PC-3 (cell line): Measurements from ENCODE around the gene SEC23B. TPM values are rescaled to one million over a fixed set of nuclear protein-coding genes. Genes with fewer than 3 reads are reported as not detected.

Experiments used
- ATAC-seq: fragments of 200-7000 bp; cut with Tn5 transposase; 2 replicates; pipeline ENCODE4 v1.9.1; 2020; ENCODE audit warnings: mild to moderate bottlenecking, moderate library complexity
- BruUV-seq: library from RNA; stranded (reverse); fragments of 400-500 nt; replicated peaks from 2 replicates; lab custom pipeline; 2021; lab: Mats Ljungman, UMichigan
- CTCF ChIA-PET: fragments of 300-600 bp; sonication (Branson Sonifier 250); formaldehyde crosslinking; loops from one replicate; lab custom pipeline; 2022; ENCODE audit warnings: antibody characterized with exemption; lab: Charles Lee
- POLR2A ChIA-PET: fragments of 300-600 bp; sonication (Branson Sonifier 250); formaldehyde crosslinking; loops from one replicate; lab custom pipeline; 2022; ENCODE audit warnings: antibody characterized with exemption; ENCODE audit not compliant: unreplicated experiment; lab: Charles Lee
- DNase-seq: peaks from one replicate; pipeline ENCODE4 v3.0.0-alpha.2; 2015
- H2AFZ ChIP-seq: fragments of 300-600 bp; sonication (generic); 2 replicates; pipeline ENCODE4 v1.6.0; 2016; ENCODE audit warnings: antibody characterized with exemption, low read length
- H3F3A ChIP-seq: fragments of 300-600 bp; sonication (generic); one replicate; pipeline ENCODE4 v1.6.0; 2017; ENCODE audit warnings: antibody characterized with exemption, low read length, control low read depth, mild to moderate bottlenecking; ENCODE audit not compliant: unreplicated experiment
- H3K27ac ChIP-seq: fragments of 300-600 bp; sonication (generic); 2 replicates; pipeline ENCODE4 v1.5.1; 2016; ENCODE audit warnings: mild to moderate bottlenecking, low read length
- H3K27me3 ChIP-seq: fragments of 300-600 bp; sonication (generic); 2 replicates; pipeline ENCODE4 v1.6.1; 2016; ENCODE audit warnings: low read length, mixed read lengths
- H3K36me3 ChIP-seq: fragments of 300-600 bp; sonication (generic); 2 replicates; pipeline ENCODE4 v1.6.1; 2016; ENCODE audit warnings: low read depth, mixed run types, low read length, mixed read lengths
- H3K4me1 ChIP-seq: fragments of 300-600 bp; sonication (generic); 2 replicates; pipeline ENCODE4 v1.5.1; 2016; ENCODE audit warnings: low read length; ENCODE audit not compliant: insufficient read depth
- H3K4me2 ChIP-seq: fragments of 300-600 bp; sonication (generic); 2 replicates; pipeline ENCODE4 v1.6.0; 2016; ENCODE audit warnings: low read length
- H3K4me3 ChIP-seq: fragments of 300-600 bp; sonication (generic); 2 replicates; pipeline ENCODE4 v1.5.1; 2016; ENCODE audit warnings: mild to moderate bottlenecking, low read length, mixed read lengths
- H3K79me2 ChIP-seq: fragments of 300-600 bp; sonication (generic); 2 replicates; pipeline ENCODE4 v1.6.1; 2017; ENCODE audit warnings: low read length, mixed read lengths
- H3K9ac ChIP-seq: fragments of 300-600 bp; sonication (generic); 2 replicates; pipeline ENCODE4 v1.6.0; 2016; ENCODE audit warnings: mild to moderate bottlenecking, low read length
- H3K9me2 ChIP-seq: fragments of 300-600 bp; sonication (generic); replicated peaks from 2 replicates; pipeline ENCODE4 v1.6.1; 2016; ENCODE audit warnings: mixed run types, low read length, mixed read lengths
- H3K9me3 ChIP-seq: fragments of 300-600 bp; sonication (generic); 2 replicates; pipeline ENCODE4 v1.6.1; 2016; ENCODE audit warnings: low read length, mixed read lengths
- H4K20me1 ChIP-seq: fragments of 300-600 bp; sonication (generic); 2 replicates; pipeline ENCODE4 v1.6.1; 2016; ENCODE audit warnings: low read length, mixed read lengths
- EZH2 ChIP-seq: fragments of 300-600 bp; sonication (generic); IDR thresholded peaks from one replicate; pipeline ENCODE4 v1.6.1; 2017; ENCODE audit warnings: antibody characterized with exemption, mild to moderate bottlenecking, low read length; ENCODE audit not compliant: unreplicated experiment
- EZH2phosphoT487 ChIP-seq: fragments of 300-600 bp; sonication (generic); IDR thresholded peaks from 2 replicates; pipeline ENCODE4 v1.6.1; 2018; ENCODE audit warnings: mild to moderate bottlenecking, antibody characterized with exemption, low read length, borderline replicate concordance
- intact Hi-C: fragments of 100-400 bp; cut with micrococcal nuclease; formaldehyde crosslinking; loops from 2 replicates; pipeline ENCODE4 v1.9.0; 2023
- total RNA-seq: library from RNA; depleted of rRNA; stranded (reverse); fragments of >200 nt; gene quantifications from 2 replicates; pipeline ENCODE4 v1.2.3, GENCODE V29; 2014
- TF ChIP-seq, protein P1 (sequence below): fragments of 300-600 bp; sonication (generic); conservative IDR thresholded peaks from 2 replicates; pipeline ENCODE4 v1.5.1; 2017; ENCODE audit warnings: antibody characterized with exemption, low read depth, mild to moderate bottlenecking, low read length

Gene SEC23B
- total RNA-seq, 1 experiment from 2014 or later: 89.5 TPM

DNA sequence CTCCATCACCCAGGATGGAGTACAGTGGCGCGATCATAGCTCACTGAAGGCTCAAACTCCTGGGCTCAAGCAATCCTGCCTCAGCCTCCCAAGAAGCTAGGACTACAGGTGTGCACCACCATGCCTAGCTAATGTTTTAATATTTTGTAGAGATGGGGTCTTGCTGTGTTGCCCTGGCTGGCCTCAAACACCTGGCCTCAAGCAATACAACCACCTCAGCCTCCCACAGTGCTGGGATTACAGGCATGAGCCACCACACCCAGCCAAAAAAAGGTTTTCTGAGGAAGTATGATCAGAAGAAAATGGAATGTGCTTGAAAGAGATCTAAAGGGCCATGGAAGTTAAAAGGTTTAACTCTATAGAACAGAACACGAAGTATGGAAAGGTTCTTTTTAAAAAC is 19.4 kb upstream of the SEC23B start:
- Histone ChIP-seq H3K27ac (no peak overlapping the region), H3K27me3 (no peaks in the 10 kb centered on the region), H3K9me3 (no peaks in the 10 kb centered on the region), H3K79me2 (no peaks in the 10 kb centered on the region), H3K9me2 (no peaks in the 10 kb centered on the region), H3K36me3 (peaks cover 27% of the 10 kb centered on the region), H4K20me1 (no peaks in the 10 kb centered on the region), H3K9ac (no peak overlapping the region), H3F3A (no peaks in the 10 kb centered on the region), H3K4me3 (no peak overlapping the region), H2AFZ (no peak overlapping the region), H3K4me1 (no peaks in the 10 kb centered on the region), H3K4me2 (no peak overlapping the region)
- DNase-seq: no peak
- ChIA-PET POLR2A (no interaction called here), CTCF (no interaction called here)
- BruUV-seq: no TSS peak
- no peak for ATAC-seq
- TF ChIP-seq, protein P1, sequence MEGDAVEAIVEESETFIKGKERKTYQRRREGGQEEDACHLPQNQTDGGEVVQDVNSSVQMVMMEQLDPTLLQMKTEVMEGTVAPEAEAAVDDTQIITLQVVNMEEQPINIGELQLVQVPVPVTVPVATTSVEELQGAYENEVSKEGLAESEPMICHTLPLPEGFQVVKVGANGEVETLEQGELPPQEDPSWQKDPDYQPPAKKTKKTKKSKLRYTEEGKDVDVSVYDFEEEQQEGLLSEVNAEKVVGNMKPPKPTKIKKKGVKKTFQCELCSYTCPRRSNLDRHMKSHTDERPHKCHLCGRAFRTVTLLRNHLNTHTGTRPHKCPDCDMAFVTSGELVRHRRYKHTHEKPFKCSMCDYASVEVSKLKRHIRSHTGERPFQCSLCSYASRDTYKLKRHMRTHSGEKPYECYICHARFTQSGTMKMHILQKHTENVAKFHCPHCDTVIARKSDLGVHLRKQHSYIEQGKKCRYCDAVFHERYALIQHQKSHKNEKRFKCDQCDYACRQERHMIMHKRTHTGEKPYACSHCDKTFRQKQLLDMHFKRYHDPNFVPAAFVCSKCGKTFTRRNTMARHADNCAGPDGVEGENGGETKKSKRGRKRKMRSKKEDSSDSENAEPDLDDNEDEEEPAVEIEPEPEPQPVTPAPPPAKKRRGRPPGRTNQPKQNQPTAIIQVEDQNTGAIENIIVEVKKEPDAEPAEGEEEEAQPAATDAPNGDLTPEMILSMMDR: no peak
- TF ChIP-seq EZH2phosphoT487: no peak
- TF ChIP-seq EZH2: no peak
- intact Hi-C loops: no loop called here

DNA sequence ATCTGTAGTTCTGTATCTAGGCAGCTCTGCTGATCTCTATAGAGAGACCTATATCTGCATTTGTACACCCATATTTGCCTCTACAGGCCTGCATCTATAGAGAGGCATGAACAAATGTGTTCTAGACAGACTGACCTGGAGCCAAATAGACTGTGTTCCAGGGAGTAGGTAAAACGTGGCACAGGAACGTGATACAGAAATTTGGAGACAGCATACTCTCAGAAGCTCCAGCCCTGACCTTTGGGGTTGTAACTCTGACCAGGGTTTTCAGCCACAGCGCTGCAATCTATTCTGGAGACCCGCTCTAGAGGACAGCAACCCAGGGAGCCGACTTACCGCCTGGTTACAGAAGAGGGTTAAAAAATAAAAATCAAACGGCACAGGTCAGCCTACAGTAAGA is 11.7 kb upstream of the SEC23B start:
- Histone ChIP-seq H3K9ac (peak overlapping the region; percentile 75), H3K4me3 (peak overlapping the region; percentile 92), H3K9me3 (no peaks in the 10 kb centered on the region), H3K79me2 (peaks cover 10% of the 10 kb centered on the region), H3K27me3 (no peaks in the 10 kb centered on the region), H2AFZ (peak overlapping the region; percentile 93), H3K4me2 (peak overlapping the region; percentile 89), H3F3A (no peaks in the 10 kb centered on the region), H3K9me2 (no peaks in the 10 kb centered on the region), H4K20me1 (no peaks in the 10 kb centered on the region), H3K36me3 (no peaks in the 10 kb centered on the region), H3K4me1 (peaks cover 15% of the 10 kb centered on the region), H3K27ac (no peak overlapping the region)
- no TSS peak for BruUV-seq
- intact Hi-C loops: no loop called here
- ChIA-PET POLR2A (interaction anchor here (1.6 kb wide), 1 partner anchor 11 kb away, joined by 18 read pairs; the partner anchor contains the start of gene SEC23B), CTCF (interaction anchor here (0.6 kb wide), 1 partner anchor 20 kb away, joined by 4 read pairs; no protein-coding TSS in a partner anchor)
- TF ChIP-seq EZH2 (no peak), EZH2phosphoT487 (no peak)
- TF ChIP-seq, protein P1: no peak
- ATAC-seq: peak; percentile 11
- DNase-seq: peak; percentile 13
